ENCODE data around the gene PTPRB. TPM values are rescaled to one million over a fixed set of nuclear protein-coding genes. Genes with fewer than 3 reads are reported as not detected.

PTPRB gene
- total RNA-seq, 1 experiment from 2014 or later = 43.2 TPM

DNA sequence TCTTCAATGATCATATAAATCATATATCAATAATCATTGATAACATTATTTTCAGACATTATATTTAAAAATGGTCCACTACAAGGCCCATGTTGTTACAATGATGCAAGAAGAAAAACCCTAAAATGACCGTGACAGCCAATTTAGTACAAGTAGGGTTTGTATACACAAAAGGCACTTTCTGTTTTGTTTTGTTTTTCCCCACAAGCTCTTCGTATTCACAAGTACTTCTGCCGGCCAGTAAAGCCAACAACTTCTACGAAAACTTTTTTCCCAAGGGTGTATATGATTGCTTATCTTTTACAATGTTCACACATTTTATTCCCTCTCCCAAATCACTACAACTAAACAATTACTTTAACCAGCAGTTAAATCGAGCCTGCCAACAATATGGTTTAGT is 9.6 kb downstream of the PTPRB start:
- no peak for DNase-seq
- peaks cover 3% of the 10 kb centered on the region for H3K36me3 Mint-ChIP-seq (ENCODE audit: insufficient read depth, unreplicated experiment)
- H3K9me3 Mint-ChIP-seq (ENCODE audit: low read depth, unreplicated experiment) = no peaks in the 10 kb centered on the region
- H3K27me3 Mint-ChIP-seq (ENCODE audit: unreplicated experiment) = no peaks in the 10 kb centered on the region
- no peak overlapping the region for H3K27ac Mint-ChIP-seq (ENCODE audit: unreplicated experiment)
- no peak overlapping the region for H3K4me3 Mint-ChIP-seq (ENCODE audit: low read depth, unreplicated experiment)
- TF ChIP-seq, protein P1, sequence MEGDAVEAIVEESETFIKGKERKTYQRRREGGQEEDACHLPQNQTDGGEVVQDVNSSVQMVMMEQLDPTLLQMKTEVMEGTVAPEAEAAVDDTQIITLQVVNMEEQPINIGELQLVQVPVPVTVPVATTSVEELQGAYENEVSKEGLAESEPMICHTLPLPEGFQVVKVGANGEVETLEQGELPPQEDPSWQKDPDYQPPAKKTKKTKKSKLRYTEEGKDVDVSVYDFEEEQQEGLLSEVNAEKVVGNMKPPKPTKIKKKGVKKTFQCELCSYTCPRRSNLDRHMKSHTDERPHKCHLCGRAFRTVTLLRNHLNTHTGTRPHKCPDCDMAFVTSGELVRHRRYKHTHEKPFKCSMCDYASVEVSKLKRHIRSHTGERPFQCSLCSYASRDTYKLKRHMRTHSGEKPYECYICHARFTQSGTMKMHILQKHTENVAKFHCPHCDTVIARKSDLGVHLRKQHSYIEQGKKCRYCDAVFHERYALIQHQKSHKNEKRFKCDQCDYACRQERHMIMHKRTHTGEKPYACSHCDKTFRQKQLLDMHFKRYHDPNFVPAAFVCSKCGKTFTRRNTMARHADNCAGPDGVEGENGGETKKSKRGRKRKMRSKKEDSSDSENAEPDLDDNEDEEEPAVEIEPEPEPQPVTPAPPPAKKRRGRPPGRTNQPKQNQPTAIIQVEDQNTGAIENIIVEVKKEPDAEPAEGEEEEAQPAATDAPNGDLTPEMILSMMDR (IDR thresholded peaks at IDR 0.05; ENCODE audit: unreplicated experiment) = no peak
- no TSS peak for BruUV-seq (replicated peaks)
- CTCF ChIA-PET = no interaction called here
- intact Hi-C loops (cut with micrococcal nuclease; ENCODE audit: unreplicated experiment) = no loop called here
- peaks cover 20% of the 10 kb centered on the region for H3K4me1 Mint-ChIP-seq (ENCODE audit: low read depth, unreplicated experiment)

DNA sequence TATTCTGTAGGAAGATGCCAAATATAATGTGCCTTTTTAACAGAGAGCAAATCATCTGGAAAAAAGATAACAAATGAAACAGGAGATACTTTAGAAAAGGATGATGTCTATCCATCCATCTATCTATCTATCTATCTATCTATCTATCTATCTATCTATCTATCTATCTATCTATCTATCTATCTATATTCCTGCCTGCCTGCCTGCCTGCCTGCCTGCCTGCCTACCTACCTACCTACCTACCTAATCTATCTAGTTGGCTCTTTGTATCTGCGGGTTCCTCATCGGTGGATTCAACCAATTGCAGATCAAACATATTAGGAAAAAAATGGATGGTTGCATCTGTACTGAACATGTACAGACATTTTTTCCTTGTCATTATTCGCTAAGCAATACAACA is 11.0 kb downstream of the PTPRB start:
- H3K9me3 Mint-ChIP-seq (ENCODE audit: low read depth, unreplicated experiment) = no peaks in the 10 kb centered on the region
- CTCF ChIA-PET = no interaction called here
- intact Hi-C loops (cut with micrococcal nuclease; ENCODE audit: unreplicated experiment) = no loop called here
- no TSS peak for BruUV-seq (replicated peaks)
- H3K27ac Mint-ChIP-seq (ENCODE audit: unreplicated experiment) = no peak overlapping the region
- TF ChIP-seq, protein P1 (IDR thresholded peaks at IDR 0.05; ENCODE audit: unreplicated experiment) = no peak
- DNase-seq = no peak
- H3K36me3 Mint-ChIP-seq (ENCODE audit: insufficient read depth, unreplicated experiment) = peaks cover 3% of the 10 kb centered on the region
- peaks cover 20% of the 10 kb centered on the region for H3K4me1 Mint-ChIP-seq (ENCODE audit: low read depth, unreplicated experiment)
- no peak overlapping the region for H3K4me3 Mint-ChIP-seq (ENCODE audit: low read depth, unreplicated experiment)
- no peaks in the 10 kb centered on the region for H3K27me3 Mint-ChIP-seq (ENCODE audit: unreplicated experiment)

DNA sequence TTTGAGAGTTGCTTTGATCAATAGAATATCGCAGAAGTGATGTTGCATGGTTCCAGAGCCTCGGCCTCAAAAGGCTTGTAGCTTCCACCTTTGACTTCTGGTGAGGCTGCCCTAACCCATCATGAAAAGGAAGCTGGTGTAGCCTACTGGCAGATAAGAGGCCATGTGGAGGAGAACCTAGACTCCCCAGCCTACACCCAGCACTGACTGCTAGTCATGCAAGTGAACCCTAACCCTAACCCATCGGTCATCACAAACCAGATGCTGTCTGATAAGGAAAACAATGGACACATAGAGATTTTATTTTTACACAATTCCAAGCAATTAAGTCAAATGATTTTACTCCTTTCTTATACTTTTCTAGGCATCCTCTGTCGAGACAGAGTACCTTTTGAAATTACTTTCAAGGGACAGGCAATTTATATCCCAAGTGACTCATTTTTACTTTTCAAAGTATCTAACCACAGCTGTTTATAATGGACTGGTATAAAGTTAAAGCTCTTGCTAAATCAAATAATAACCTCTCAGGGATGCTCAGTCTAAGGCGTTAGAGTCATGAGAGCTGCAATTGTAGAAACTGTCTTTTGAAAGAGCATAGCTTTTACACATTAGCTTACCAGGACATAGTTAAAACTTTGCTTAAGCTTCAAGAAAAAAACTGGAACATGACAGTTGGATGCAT is 17.6 kb downstream of the PTPRB start:
- H3K4me1 Mint-ChIP-seq (ENCODE audit: low read depth, unreplicated experiment) = no peaks in the 10 kb centered on the region
- BruUV-seq (replicated peaks) = no TSS peak
- no peak overlapping the region for H3K27ac Mint-ChIP-seq (ENCODE audit: unreplicated experiment)
- intact Hi-C loops (cut with micrococcal nuclease; ENCODE audit: unreplicated experiment) = no loop called here
- H3K36me3 Mint-ChIP-seq (ENCODE audit: insufficient read depth, unreplicated experiment) = no peaks in the 10 kb centered on the region
- H3K27me3 Mint-ChIP-seq (ENCODE audit: unreplicated experiment) = no peaks in the 10 kb centered on the region
- no peak overlapping the region for H3K4me3 Mint-ChIP-seq (ENCODE audit: low read depth, unreplicated experiment)
- TF ChIP-seq, protein P1 (IDR thresholded peaks at IDR 0.05; ENCODE audit: unreplicated experiment) = no peak
- no peaks in the 10 kb centered on the region for H3K9me3 Mint-ChIP-seq (ENCODE audit: low read depth, unreplicated experiment)
- DNase-seq = no peak
- CTCF ChIA-PET = no interaction called here

GRCh38 chr12:70618371-70618770 is 18.9 kb downstream of the PTPRB start:
- no peak overlapping the region for H3K27ac Mint-ChIP-seq (ENCODE audit: unreplicated experiment)
- CTCF ChIA-PET = no interaction called here
- H3K27me3 Mint-ChIP-seq (ENCODE audit: unreplicated experiment) = no peaks in the 10 kb centered on the region
- H3K36me3 Mint-ChIP-seq (ENCODE audit: insufficient read depth, unreplicated experiment) = no peaks in the 10 kb centered on the region
- H3K9me3 Mint-ChIP-seq (ENCODE audit: low read depth, unreplicated experiment) = no peaks in the 10 kb centered on the region
- intact Hi-C loops (cut with micrococcal nuclease; ENCODE audit: unreplicated experiment) = no loop called here
- DNase-seq = no peak
- H3K4me3 Mint-ChIP-seq (ENCODE audit: low read depth, unreplicated experiment) = no peak overlapping the region
- TF ChIP-seq, protein P1 (IDR thresholded peaks at IDR 0.05; ENCODE audit: unreplicated experiment) = no peak
- H3K4me1 Mint-ChIP-seq (ENCODE audit: low read depth, unreplicated experiment) = peaks cover 7% of the 10 kb centered on the region
- no TSS peak for BruUV-seq (replicated peaks)

Measured in Calu3 (cell line).